Mesothelial cell of epicardium (in vitro differentiated cells): ENCODE measurements around the gene GRIA3. TPM values are rescaled to one million over a fixed set of nuclear protein-coding genes. Genes with fewer than 3 reads are reported as not detected.

Source experiments
- DNase-seq, 2 experiments: peaks; one replicate each; pipeline ENCODE4 v3.0.0; 2021; ENCODE audit warnings: low spot score in 2 of 2; ENCODE audit not compliant: unreplicated experiment in 2 of 2
- H3K27ac Mint-ChIP-seq: 2 replicates; pipeline ENCODE4 v1.8.0; 2021; ENCODE audit warnings: mixed read lengths
- H3K27me3 Mint-ChIP-seq: 2 replicates; pipeline ENCODE4 v1.8.0; 2021; ENCODE audit warnings: low read depth, mixed read lengths
- H3K36me3 Mint-ChIP-seq: 2 replicates; pipeline ENCODE4 v1.8.0; 2021; ENCODE audit warnings: mixed read lengths
- H3K4me1 Mint-ChIP-seq: 2 replicates; pipeline ENCODE4 v1.8.0; 2021; ENCODE audit warnings: mixed read lengths
- H3K4me3 Mint-ChIP-seq: 2 replicates; pipeline ENCODE4 v1.8.0; 2021; ENCODE audit warnings: mild to moderate bottlenecking, moderate library complexity, mixed read lengths
- H3K9me3 Mint-ChIP-seq: 2 replicates; pipeline ENCODE4 v1.8.0; 2021; ENCODE audit warnings: mixed read lengths
- total RNA-seq: library from RNA; stranded (reverse); gene quantifications from 3 replicates; pipeline ENCODE4 v1.2.1, GENCODE V29; 2021
- TF ChIP-seq, protein P1 (sequence below): fragments of 200-600 bp; sonication (generic); IDR thresholded peaks from one replicate; pipeline ENCODE4 v1.5.0; 2021; ENCODE audit warnings: antibody characterized with exemption; ENCODE audit not compliant: unreplicated experiment

The GRIA3 gene
- total RNA-seq, 1 donor from 2014 or later: 1.9 TPM

DNA sequence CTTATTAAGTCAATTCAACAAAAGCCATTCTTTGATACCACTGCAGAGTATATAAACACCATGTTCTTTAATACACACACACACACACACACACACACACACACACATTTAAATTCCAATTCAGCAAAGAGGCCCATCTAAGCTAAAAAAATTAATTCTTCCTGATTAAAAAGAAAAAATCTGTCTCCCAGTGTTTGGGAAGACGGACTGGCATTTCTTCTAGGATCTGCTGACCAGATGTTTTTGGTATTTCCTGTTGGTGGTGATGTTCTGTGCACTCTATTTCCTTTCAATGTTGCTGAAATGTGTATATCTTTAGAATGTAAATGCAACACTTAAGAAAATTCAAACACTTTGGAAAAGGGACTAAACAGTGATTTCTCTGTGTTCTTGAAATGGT, 304.9 kb downstream of the GRIA3 start:
- TF ChIP-seq, protein P1, sequence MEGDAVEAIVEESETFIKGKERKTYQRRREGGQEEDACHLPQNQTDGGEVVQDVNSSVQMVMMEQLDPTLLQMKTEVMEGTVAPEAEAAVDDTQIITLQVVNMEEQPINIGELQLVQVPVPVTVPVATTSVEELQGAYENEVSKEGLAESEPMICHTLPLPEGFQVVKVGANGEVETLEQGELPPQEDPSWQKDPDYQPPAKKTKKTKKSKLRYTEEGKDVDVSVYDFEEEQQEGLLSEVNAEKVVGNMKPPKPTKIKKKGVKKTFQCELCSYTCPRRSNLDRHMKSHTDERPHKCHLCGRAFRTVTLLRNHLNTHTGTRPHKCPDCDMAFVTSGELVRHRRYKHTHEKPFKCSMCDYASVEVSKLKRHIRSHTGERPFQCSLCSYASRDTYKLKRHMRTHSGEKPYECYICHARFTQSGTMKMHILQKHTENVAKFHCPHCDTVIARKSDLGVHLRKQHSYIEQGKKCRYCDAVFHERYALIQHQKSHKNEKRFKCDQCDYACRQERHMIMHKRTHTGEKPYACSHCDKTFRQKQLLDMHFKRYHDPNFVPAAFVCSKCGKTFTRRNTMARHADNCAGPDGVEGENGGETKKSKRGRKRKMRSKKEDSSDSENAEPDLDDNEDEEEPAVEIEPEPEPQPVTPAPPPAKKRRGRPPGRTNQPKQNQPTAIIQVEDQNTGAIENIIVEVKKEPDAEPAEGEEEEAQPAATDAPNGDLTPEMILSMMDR: no peak
- Mint-ChIP-seq H3K27ac (no peak overlapping the region), H3K9me3 (peaks cover 18% of the 10 kb centered on the region), H3K4me1 (peaks cover 3% of the 10 kb centered on the region), H3K27me3 (no peaks in the 10 kb centered on the region), H3K4me3 (no peak overlapping the region), H3K36me3 (no peaks in the 10 kb centered on the region)
- no peak for DNase-seq

DNA sequence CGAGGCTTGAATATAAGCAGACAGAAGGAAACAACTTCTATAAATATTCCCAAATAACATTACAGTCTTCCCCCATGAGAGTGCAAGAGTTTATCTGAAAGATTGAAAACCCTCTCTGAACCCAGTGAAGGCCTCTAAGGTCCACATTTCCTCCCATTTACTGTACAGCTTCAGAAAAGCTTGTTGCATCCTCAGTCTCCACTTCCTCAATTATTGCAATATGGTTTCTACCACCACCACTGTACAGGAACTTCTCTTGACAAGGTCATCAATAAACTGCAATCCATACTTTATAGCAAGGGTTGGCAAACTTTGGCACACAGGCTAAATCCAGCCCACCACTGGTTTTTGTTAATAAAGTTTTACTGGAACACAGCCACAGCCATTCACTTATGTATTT, 309.8 kb downstream of the GRIA3 start:
- peaks cover 30% of the 10 kb centered on the region for H3K9me3 Mint-ChIP-seq
- H3K4me3 Mint-ChIP-seq: no peak overlapping the region
- peaks cover 2% of the 10 kb centered on the region for H3K27me3 Mint-ChIP-seq
- H3K36me3 Mint-ChIP-seq: no peaks in the 10 kb centered on the region
- H3K4me1 Mint-ChIP-seq: peaks cover 3% of the 10 kb centered on the region
- DNase-seq: no peak
- TF ChIP-seq, protein P1: no peak
- no peak overlapping the region for H3K27ac Mint-ChIP-seq

DNA sequence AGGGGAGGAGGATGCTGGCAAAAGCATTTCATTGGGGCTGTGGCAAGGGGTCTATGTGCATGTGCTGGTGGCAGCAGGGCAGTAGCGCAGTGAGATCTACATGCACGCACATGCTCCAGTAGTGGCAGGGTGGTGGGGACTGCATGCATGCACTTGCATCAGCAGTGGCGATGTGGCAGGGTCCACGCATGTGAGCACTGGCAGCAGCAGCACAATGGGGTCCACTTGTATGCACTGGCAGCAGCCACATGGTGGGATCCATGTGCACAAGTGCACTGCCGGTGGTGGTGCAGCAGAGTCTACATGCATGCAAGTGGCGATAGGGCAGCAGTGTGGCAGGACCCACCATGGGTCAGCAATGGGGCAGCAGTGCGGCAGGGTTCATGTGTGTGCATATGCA, 315.7 kb downstream of the GRIA3 start:
- Mint-ChIP-seq H3K27me3 (peaks cover 4% of the 10 kb centered on the region), H3K36me3 (no peaks in the 10 kb centered on the region), H3K4me3 (no peak overlapping the region), H3K27ac (no peak overlapping the region), H3K4me1 (no peaks in the 10 kb centered on the region), H3K9me3 (peaks cover 26% of the 10 kb centered on the region)
- TF ChIP-seq, protein P1: no peak
- no peak for DNase-seq

DNA sequence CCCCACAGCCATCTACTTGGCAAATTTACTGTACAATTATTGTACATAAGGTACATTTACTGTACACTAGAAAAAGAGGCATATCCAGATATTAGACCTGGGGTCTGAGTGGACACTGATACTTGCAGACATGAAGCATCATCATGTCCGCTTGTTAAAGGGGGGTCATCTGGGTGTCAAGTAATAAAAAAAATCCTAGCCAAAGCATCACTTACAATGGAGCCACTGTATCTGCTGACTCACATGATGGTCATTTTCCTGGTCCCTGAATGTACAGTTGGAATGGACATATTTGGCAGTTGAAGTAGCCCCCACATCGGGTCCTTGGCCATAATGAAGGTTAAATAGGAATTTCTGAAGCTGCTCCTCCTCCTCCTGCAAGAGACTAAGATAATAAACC, 320.0 kb downstream of the GRIA3 start:
- Mint-ChIP-seq H3K27ac (no peak overlapping the region), H3K36me3 (no peaks in the 10 kb centered on the region), H3K9me3 (peaks cover 27% of the 10 kb centered on the region), H3K4me1 (no peaks in the 10 kb centered on the region), H3K27me3 (peaks cover 2% of the 10 kb centered on the region), H3K4me3 (no peak overlapping the region)
- no peak for DNase-seq
- TF ChIP-seq, protein P1: no peak

DNA sequence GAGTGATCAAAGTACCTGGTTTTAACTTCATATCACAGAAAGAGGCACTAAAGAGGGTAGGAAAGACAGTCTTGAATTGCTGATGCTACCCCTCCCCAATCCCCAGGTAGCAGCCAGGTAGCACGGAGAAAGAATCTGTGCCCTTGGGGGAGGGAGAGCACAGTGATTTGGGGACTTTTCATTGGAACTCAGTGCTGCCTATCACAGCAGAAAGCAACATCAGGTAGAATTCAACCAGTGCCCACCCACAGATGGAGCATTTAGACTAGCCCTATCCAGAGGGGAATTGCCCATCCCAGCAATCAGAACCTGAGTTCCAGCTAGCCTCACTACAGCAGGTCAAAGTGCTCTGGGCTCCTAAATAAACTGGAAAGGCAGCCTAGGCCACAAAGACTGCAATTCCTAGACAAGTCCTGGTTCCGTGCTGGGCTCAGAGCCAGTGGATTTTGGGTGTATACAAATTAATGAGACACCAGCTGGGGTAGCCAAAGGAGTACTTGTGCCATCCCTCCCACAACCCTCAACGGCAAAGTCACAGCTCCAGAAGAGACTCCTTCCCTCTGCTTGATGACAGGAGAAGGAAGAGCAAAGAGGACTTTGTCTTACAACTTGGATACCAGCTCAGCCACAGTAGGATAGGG, 320.7 kb downstream of the GRIA3 start:
- H3K9me3 Mint-ChIP-seq: peaks cover 31% of the 10 kb centered on the region
- H3K27me3 Mint-ChIP-seq: peaks cover 2% of the 10 kb centered on the region
- TF ChIP-seq, protein P1: no peak
- H3K4me1 Mint-ChIP-seq: no peaks in the 10 kb centered on the region
- no peak for DNase-seq
- H3K27ac Mint-ChIP-seq: no peak overlapping the region
- H3K36me3 Mint-ChIP-seq: no peaks in the 10 kb centered on the region
- no peak overlapping the region for H3K4me3 Mint-ChIP-seq
